ENCODE data around the gene KCNK15.
A peak's percentile ranks its signal among the peaks of the same experiment; 100 is the strongest.
"Not testable (repeated sequence)": the region's sequence is repeated elsewhere in the genome, so short reads cannot be mapped to it uniquely, and the experiment has no call there.

KCNK15 gene

GRCh38 chr20:44759595-44759994 lies 13.9 kb downstream of the KCNK15 start:
- DNase-seq = no peak

- DNase-seq = no peak
These were observed 15.8 kb downstream of the KCNK15 start for GRCh38 chr20:44761423-44761822.

GRCh38 chr20:44762466-44763140 lies 16.9 kb downstream of the KCNK15 start:
- no peak for DNase-seq

GRCh38 chr20:44763798-44764197 lies 18.1 kb downstream of the KCNK15 start:
- not testable (repeated sequence) for DNase-seq

GRCh38 chr20:44765091-44765490 lies 19.4 kb downstream of the KCNK15 start:
- no peak for DNase-seq

- no peak for DNase-seq
These were observed 20.2 kb downstream of the KCNK15 start for GRCh38 chr20:44765701-44766347.

- DNase-seq = no peak
These were observed 22.6 kb downstream of the KCNK15 start for GRCh38 chr20:44768256-44768655.

- no peak for DNase-seq
These were observed 23.3 kb downstream of the KCNK15 start for GRCh38 chr20:44768854-44769480.

- no peak for DNase-seq
These were observed 23.8 kb downstream of the KCNK15 start for GRCh38 chr20:44769481-44769863.

GRCh38 chr20:44770484-44771171 lies 25.0 kb downstream of the KCNK15 start:
- no peak for DNase-seq

- DNase-seq = no peak
These were observed 25.5 kb downstream of the KCNK15 start for GRCh38 chr20:44771172-44771535.

GRCh38 chr20:44772636-44773035 lies 27.0 kb downstream of the KCNK15 start:
- DNase-seq = no peak

GRCh38 chr20:44773070-44773829 lies 27.6 kb downstream of the KCNK15 start:
- no peak for DNase-seq

GRCh38 chr20:44776980-44777379 lies 31.3 kb downstream of the KCNK15 start:
- no peak for DNase-seq

GRCh38 chr20:44780226-44780625 lies 34.6 kb downstream of the KCNK15 start:
- peak; percentile 24 for DNase-seq

- no peak for DNase-seq
These were observed 35.5 kb downstream of the KCNK15 start for GRCh38 chr20:44781118-44781517.

- DNase-seq = no peak
These were observed 36.1 kb downstream of the KCNK15 start for GRCh38 chr20:44781791-44782190.

- DNase-seq = no peak
These were observed 39.0 kb downstream of the KCNK15 start for GRCh38 chr20:44784688-44785087.

- DNase-seq = no peak
These were observed 40.1 kb downstream of the KCNK15 start for GRCh38 chr20:44785768-44786167.

- DNase-seq = no peak
These were observed 41.6 kb downstream of the KCNK15 start for GRCh38 chr20:44787299-44787698.

- no peak for DNase-seq
These were observed 43.2 kb downstream of the KCNK15 start for GRCh38 chr20:44788706-44789456.

All from activated gamma-delta T cell treated with Interleukin-2 at 50 U/mL for 16 hours (primary cell).